Peyer's patch (tissue), 4 donors: Measurements from ENCODE around the gene AOPEP. TPM values are rescaled to one million over a fixed set of nuclear protein-coding genes. Genes with fewer than 3 reads are reported as not detected.

ENCODE experiments used
- DNase-seq, 3 donors: peaks; one replicate each; pipeline ENCODE4 v3.0.0-alpha.2; 2017 to 2019
- H3K27ac ChIP-seq, 4 donors: fragments of 200-600 bp; sonication (generic); one replicate each; pipeline ENCODE4 v1.5.1; 2016 to 2019
- H3K27me3 ChIP-seq, 2 donors: fragments of 200-600 bp; sonication (generic); one replicate each; pipeline ENCODE4 v1.5.1; 2019
- H3K36me3 ChIP-seq, 3 donors: fragments of 200-600 bp; sonication (generic); one replicate each; pipeline ENCODE4 v1.5.1; 2016 to 2019
- H3K4me1 ChIP-seq, 4 donors: fragments of 200-600 bp; sonication (generic); one replicate each; pipeline ENCODE4 v1.5.1; 2016 to 2019
- H3K4me3 ChIP-seq, 4 donors: fragments of 200-600 bp; sonication (generic); 1 replicate in 3 of 4; 2 replicates in 1 of 4; pipeline ENCODE4 v1.5.1; 2016 to 2019; ENCODE audit warnings: mild to moderate bottlenecking in 1 of 4
- H3K9me3 ChIP-seq, 4 donors: fragments of 200-600 bp; sonication (generic); one replicate each; pipeline ENCODE4 v1.5.1; 2016 to 2019; ENCODE audit warnings: mild to moderate bottlenecking in 1 of 4
- POLR2A ChIP-seq, 2 donors: fragments of 450-650 bp; IDR thresholded peaks; one replicate each; pipeline ENCODE4 v1.5.1; 2017; ENCODE audit warnings: antibody characterized with exemption in 2 of 2, mild to moderate bottlenecking in 2 of 2, moderate library complexity in 2 of 2
- total RNA-seq, 4 donors: library from RNA; depleted of rRNA; stranded (reverse); fragments of >200 nt; gene quantifications; one replicate each; pipeline ENCODE4 v1.1.0, GENCODE V29; 2016
- TF ChIP-seq, protein P1 (sequence below), 6 experiments: fragments of 450-650 bp in 4 of 6; fragments of 200-600 bp in 2 of 6; sonication (generic) in 1 of 6; IDR thresholded peaks; one replicate each; pipeline ENCODE4 v1.5.1; 2017 to 2019; ENCODE audit warnings: antibody characterized with exemption in 6 of 6, mild to moderate bottlenecking in 3 of 6, moderate library complexity in 1 of 6

Gene AOPEP
- total RNA-seq, 4 donors from 2014 or later, result 83.5 to 272 (median 117) TPM

GRCh38 chr9:95101326-95101725, 374.8 kb downstream of the AOPEP start:
- peaks cover 0 to 17% (median 0%) of the 10 kb centered on the region in 3 donors for H3K36me3 ChIP-seq
- no peak for TF ChIP-seq POLR2A (IDR thresholded peaks at IDR 0.05)

GRCh38 chr9:95102001-95102433, 375.5 kb downstream of the AOPEP start:
- DNase-seq, result peak in 1 of 3 donors; percentile 10
- Histone ChIP-seq H3K9me3 (no peaks in the 10 kb centered on the region), H3K4me1 (peaks cover 0 to 16% (median 0%) of the 10 kb centered on the region in 4 donors), H3K4me3 (no peak overlapping the region), H3K27me3 (no peaks in the 10 kb centered on the region), H3K27ac (peak overlapping the region in 1 of 4 donors; percentile 13), H3K36me3 (peaks cover 0 to 20% (median 0%) of the 10 kb centered on the region in 3 donors)
- TF ChIP-seq POLR2A (IDR thresholded peaks at IDR 0.05), result no peak
- TF ChIP-seq, protein P1, sequence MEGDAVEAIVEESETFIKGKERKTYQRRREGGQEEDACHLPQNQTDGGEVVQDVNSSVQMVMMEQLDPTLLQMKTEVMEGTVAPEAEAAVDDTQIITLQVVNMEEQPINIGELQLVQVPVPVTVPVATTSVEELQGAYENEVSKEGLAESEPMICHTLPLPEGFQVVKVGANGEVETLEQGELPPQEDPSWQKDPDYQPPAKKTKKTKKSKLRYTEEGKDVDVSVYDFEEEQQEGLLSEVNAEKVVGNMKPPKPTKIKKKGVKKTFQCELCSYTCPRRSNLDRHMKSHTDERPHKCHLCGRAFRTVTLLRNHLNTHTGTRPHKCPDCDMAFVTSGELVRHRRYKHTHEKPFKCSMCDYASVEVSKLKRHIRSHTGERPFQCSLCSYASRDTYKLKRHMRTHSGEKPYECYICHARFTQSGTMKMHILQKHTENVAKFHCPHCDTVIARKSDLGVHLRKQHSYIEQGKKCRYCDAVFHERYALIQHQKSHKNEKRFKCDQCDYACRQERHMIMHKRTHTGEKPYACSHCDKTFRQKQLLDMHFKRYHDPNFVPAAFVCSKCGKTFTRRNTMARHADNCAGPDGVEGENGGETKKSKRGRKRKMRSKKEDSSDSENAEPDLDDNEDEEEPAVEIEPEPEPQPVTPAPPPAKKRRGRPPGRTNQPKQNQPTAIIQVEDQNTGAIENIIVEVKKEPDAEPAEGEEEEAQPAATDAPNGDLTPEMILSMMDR (IDR thresholded peaks at IDR 0.05), result no peak

More at GRCh38 chr9:95101326-95101725, 374.8 kb downstream of the AOPEP start:
- Histone ChIP-seq H3K4me3 (no peak overlapping the region), H3K4me1 (peaks cover 0 to 16% (median 0%) of the 10 kb centered on the region in 4 donors), H3K27ac (no peak overlapping the region), H3K27me3 (no peaks in the 10 kb centered on the region), H3K9me3 (no peaks in the 10 kb centered on the region)
- peak in 1 of 3 donors; percentile 30 for DNase-seq

DNA sequence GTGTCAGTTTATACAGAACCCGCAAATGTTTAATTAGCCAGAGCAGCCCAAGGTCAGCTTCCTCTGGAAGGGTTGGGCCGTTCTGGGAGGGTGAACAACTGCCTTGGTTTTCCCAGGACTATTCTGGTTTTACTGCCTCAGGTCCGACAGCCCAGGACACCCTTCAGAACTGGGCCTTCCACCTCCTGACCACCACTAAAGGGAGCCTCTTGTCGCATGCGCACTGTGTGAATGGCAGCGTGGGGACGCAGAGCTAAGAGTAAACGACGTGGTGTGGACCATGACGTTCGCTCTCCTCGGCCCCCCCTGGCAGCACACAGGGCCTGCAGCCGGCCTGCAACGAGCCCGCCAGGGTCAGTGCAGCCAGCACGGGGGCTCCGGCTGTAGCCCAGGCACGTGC, 376.1 kb downstream of the AOPEP start:
- Histone ChIP-seq H3K4me3 (no peak overlapping the region), H3K27ac (peak overlapping the region in 1 of 4 donors; percentile 13), H3K4me1 (peaks cover 0 to 16% (median 0%) of the 10 kb centered on the region in 4 donors), H3K36me3 (peaks cover 0 to 20% (median 0%) of the 10 kb centered on the region in 3 donors), H3K27me3 (no peaks in the 10 kb centered on the region), H3K9me3 (no peaks in the 10 kb centered on the region)
- TF ChIP-seq, protein P1 (IDR thresholded peaks at IDR 0.05), result no peak
- no peak for TF ChIP-seq POLR2A (IDR thresholded peaks at IDR 0.05)
- DNase-seq, result peak in 1 of 3 donors; percentile 37

DNA sequence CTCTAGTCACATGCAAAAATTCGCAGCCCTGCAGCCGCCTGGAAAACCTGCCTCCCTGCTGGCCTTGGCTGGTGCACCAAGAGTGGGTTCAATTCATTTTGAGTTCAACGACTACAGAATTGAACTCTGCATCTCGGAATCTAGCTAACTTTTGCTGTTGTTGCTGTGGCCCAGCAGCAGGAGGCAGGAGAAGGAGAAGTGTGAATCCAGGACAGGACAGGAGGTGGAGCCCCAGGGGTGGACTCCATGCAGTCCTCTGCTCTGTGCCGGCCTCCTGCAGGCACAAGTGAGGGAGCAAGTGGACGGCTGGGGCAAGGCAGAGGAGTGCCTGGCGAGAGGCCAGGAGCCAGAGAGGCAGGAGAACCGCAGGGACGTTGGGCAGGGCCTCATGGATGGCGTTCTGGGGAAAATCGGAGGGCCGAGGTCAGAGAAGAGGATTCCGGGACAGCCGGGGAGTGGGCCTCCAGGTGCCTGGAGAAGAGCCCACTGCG, 376.8 kb downstream of the AOPEP start:
- Histone ChIP-seq H3K9me3 (no peaks in the 10 kb centered on the region), H3K4me3 (no peak overlapping the region), H3K27me3 (no peaks in the 10 kb centered on the region), H3K27ac (peak overlapping the region in 1 of 4 donors; percentile 46), H3K36me3 (peaks cover 0 to 20% (median 0%) of the 10 kb centered on the region in 3 donors), H3K4me1 (peaks cover 0 to 16% (median 0%) of the 10 kb centered on the region in 4 donors)
- DNase-seq, result peak in 1 of 3 donors; percentile 46
- TF ChIP-seq POLR2A (IDR thresholded peaks at IDR 0.05), result no peak
- TF ChIP-seq, protein P1 (IDR thresholded peaks at IDR 0.05), result peak in 1 of 6 experiments; percentile 3

DNA sequence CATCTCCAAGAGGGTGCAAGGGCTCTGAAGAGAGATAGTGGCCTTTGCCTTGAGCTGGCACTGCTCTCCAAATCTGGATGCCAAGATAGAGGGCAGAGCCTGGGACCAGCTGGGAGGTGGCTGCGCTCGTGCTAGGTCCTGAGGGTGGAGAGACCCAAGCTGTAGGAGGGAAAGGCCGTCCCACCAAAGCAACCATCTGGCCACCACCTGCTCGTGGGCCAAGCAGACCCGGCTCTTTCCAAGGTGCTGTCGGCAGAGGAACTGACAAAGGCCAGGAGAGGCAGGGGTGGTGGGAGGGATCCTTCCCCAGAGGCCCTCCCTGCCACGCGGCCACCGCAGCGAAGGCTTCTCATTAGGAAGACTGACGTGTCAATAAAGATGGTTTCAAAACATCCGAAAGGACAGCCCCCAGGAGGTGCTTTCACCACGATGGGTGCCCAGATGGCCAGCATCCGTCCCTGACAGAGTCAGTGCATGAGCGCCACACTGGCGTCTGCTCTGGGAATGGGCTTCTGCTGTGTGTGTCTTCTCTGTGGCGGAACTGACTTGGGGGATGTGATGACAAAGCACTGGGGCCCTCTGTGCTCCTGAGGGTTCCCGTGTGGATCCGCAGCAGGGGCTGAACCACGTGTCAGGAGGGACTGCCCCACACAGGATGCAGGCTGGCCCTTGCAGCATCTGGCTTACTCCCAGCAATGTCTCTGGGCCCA, 377.5 kb downstream of the AOPEP start:
- peak overlapping the region in 2 of 4 donors; percentile 43 to 46 for H3K27ac ChIP-seq
- no peaks in the 10 kb centered on the region for H3K9me3 ChIP-seq
- H3K4me1 ChIP-seq, result peaks cover 0 to 16% (median 0%) of the 10 kb centered on the region in 4 donors
- DNase-seq, result peak in 1 of 3 donors; percentile 38
- no peak for TF ChIP-seq POLR2A (IDR thresholded peaks at IDR 0.05)
- TF ChIP-seq, protein P1 (IDR thresholded peaks at IDR 0.05), result no peak
- H3K27me3 ChIP-seq, result no peaks in the 10 kb centered on the region
- H3K36me3 ChIP-seq, result peaks cover 0 to 23% (median 0%) of the 10 kb centered on the region in 3 donors
- no peak overlapping the region for H3K4me3 ChIP-seq

DNA sequence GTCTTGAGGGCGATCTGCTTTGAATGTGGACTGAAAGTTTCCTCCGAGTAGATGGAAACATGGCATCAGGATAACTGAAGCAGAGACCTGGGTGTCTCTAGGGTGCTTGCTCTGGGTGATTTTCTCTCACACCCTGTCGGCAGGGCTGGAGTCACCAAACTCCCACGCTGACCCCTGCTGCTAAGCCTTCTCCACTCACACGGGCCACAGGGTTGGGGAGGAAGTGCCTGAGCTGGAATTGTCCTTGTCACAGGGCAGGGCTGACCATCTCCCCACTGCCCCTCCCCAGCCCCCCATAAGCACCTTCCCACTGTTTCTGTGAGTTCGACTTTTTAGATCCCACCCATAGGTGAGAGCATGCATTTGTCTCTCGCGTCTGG, 378.1 kb downstream of the AOPEP start:
- no peaks in the 10 kb centered on the region for H3K27me3 ChIP-seq
- DNase-seq, result peak in 1 of 3 donors; percentile 16
- H3K4me1 ChIP-seq, result peaks cover 0 to 16% (median 0%) of the 10 kb centered on the region in 4 donors
- H3K9me3 ChIP-seq, result no peaks in the 10 kb centered on the region
- peaks cover 0 to 21% (median 0%) of the 10 kb centered on the region in 3 donors for H3K36me3 ChIP-seq
- H3K4me3 ChIP-seq, result no peak overlapping the region
- H3K27ac ChIP-seq, result peak overlapping the region in 1 of 4 donors; percentile 43
- TF ChIP-seq, protein P1 (IDR thresholded peaks at IDR 0.05), result no peak
- TF ChIP-seq POLR2A (IDR thresholded peaks at IDR 0.05), result no peak
